Measurements from ENCODE around the gene NFRKB. TPM values are rescaled to one million over a fixed set of nuclear protein-coding genes. Genes with fewer than 3 reads are reported as not detected.
"Not testable (repeated sequence)": the region's sequence is repeated elsewhere in the genome, so short reads cannot be mapped to it uniquely, and the experiment has no call there.

NFRKB gene
- total RNA-seq, 4 donors from 2014 or later, result 48.0 to 91.6 (median 64.3) TPM

DNA sequence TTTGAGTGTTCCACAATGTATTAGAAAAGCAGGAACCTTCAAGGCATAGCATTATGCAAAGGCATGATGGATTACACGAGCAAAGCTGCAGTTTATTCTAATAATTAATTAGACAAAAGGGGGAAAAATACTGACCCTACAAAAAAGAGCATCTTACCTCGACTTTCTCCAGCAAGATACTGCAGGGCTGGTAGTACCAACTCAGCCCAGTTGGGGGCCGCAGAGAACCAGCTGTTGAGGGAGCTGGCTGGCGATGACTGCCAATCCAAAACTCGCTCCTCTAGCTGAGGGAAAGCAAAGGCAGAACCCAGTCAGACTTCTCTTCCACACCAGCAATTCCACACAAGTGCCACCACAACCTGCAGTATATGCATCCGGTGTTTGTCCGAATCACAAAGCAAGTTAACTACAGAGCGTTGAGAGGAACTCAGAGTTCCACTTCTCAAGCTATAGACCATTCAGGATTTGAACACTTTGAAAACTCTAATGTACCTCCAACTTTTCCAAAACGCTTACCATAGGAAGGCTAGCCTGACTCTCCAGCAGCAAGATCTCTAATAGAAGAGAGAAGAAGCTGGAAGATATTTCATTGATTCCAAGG is 13.7 kb downstream of the NFRKB start:
- Histone ChIP-seq H3K27ac (no peak overlapping the region), H3K4me1 (peaks cover 15 to 20% of the 10 kb centered on the region in 2 donors), H3K27me3 (no peaks in the 10 kb centered on the region), H3K9me3 (no peaks in the 10 kb centered on the region), H3K4me3 (replicated peaks in 1 of 3) (no peak overlapping the region), H3K36me3 (peaks cover 83 to 87% of the 10 kb centered on the region in 2 donors)
- WGBS, 2 donors, result 70 to 76% methylated on average over 9 of the region's 9 CpGs
- peak; percentile 55 to 65 for DNase-seq
- intact Hi-C loops (cut with DNase I), result no loop called here
- TF ChIP-seq POLR2A (IDR thresholded peaks at IDR 0.05), result no peak
- TF ChIP-seq CTCF (IDR thresholded peaks at IDR 0.05), result peak in 4 of 6 experiments; percentile 49 to 59 (median 52)

GRCh38 chr11:129880311-129880710 is 15.1 kb downstream of the NFRKB start:
- 93 to 95% methylated on average over 3 of the region's 3 CpGs for WGBS, 2 donors
- peaks cover 82 to 83% of the 10 kb centered on the region in 2 donors for H3K36me3 ChIP-seq
- intact Hi-C loops (cut with DNase I), result no loop called here
- H3K27ac ChIP-seq, result peak overlapping the region in 1 of 3 donors; percentile 83
- no peak for DNase-seq
- H3K4me3 ChIP-seq (replicated peaks in 1 of 3), result no peak overlapping the region
- no peaks in the 10 kb centered on the region for H3K9me3 ChIP-seq
- peaks cover 15 to 20% of the 10 kb centered on the region in 2 donors for H3K4me1 ChIP-seq
- H3K27me3 ChIP-seq, result no peaks in the 10 kb centered on the region
- TF ChIP-seq CTCF (IDR thresholded peaks at IDR 0.05), result no peak
- no peak for TF ChIP-seq POLR2A (IDR thresholded peaks at IDR 0.05)

DNA sequence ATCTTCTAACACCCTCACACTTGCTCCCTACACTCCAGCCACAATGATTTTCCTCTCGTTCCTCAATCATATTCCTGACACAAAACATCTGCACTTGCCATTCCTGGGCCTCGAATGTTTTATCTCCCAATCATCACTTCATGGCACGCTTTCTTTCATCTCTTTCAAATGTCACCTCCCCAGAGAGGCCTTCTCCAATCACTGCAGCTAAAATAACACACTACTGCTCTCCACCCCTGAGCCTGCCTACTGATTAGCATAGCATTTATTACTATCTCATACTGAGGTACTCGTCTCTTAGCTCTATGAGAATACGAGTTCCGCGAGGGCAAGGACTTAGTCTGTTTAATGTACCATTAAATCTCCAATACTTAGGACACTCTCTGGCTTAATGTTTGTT is 23.5 kb downstream of the NFRKB start:
- intact Hi-C loops (cut with DNase I), result no loop called here
- Histone ChIP-seq H3K27me3 (no peaks in the 10 kb centered on the region), H3K4me1 (peaks cover 6 to 8% of the 10 kb centered on the region in 2 donors), H3K9me3 (no peaks in the 10 kb centered on the region), H3K27ac (no peak overlapping the region), H3K4me3 (replicated peaks in 1 of 3) (no peak overlapping the region), H3K36me3 (peaks cover 82% of the 10 kb centered on the region in 2 donors)
- 87 to 89% methylated on average over 7 of the region's 7 CpGs for WGBS, 2 donors
- no peak for DNase-seq
- TF ChIP-seq POLR2A (IDR thresholded peaks at IDR 0.05) (no peak), CTCF (IDR thresholded peaks at IDR 0.05) (no peak)

GRCh38 chr11:129868626-129869025 is 26.8 kb downstream of the NFRKB start:
- H3K9me3 ChIP-seq; H3K27me3 ChIP-seq; intact Hi-C loops (cut with DNase I); DNase-seq; H3K4me3 ChIP-seq (replicated peaks in 1 of 3): not testable (repeated sequence)
- 91% methylated on average over 16 of the region's 16 CpGs for WGBS, 2 donors
- H3K36me3 ChIP-seq, result peaks cover 68 to 76% of the 10 kb centered on the region in 2 donors
- peaks cover 15 to 29% of the 10 kb centered on the region in 2 donors for H3K4me1 ChIP-seq
- peak overlapping the region in 1 of 3 donors; percentile 98 for H3K27ac ChIP-seq

DNA sequence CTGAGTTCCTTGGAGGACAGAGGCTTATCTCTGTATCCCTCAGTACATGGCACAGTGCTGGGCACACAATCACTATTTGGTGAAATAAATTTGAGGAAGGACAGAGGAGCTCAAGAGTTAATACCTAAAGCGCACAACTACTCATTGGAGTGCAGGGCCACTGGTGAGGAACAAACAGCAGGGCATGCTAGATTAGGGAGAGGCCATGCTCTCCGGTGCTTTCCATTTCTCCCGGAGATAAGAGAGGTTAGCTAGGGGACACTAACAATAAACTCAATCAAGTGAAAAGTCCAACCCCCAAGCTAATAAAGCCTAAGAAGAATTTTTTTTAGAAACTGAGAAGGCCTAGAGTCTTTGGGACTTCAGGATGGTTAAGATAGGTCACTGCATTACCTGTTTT is 29.1 kb downstream of the NFRKB start:
- Histone ChIP-seq H3K27me3 (no peaks in the 10 kb centered on the region), H3K36me3 (peaks cover 49 to 55% of the 10 kb centered on the region in 2 donors), H3K9me3 (no peaks in the 10 kb centered on the region), H3K4me3 (replicated peaks in 1 of 3) (no peak overlapping the region), H3K4me1 (peaks cover 22 to 38% of the 10 kb centered on the region in 2 donors), H3K27ac (peak overlapping the region; percentile 16 to 98 (median 79))
- DNase-seq, result peak; percentile 49 to 57
- 41 to 52% methylated on average over 3 of the region's 3 CpGs for WGBS, 2 donors
- intact Hi-C loops (cut with DNase I), result no loop called here
- TF ChIP-seq POLR2A (IDR thresholded peaks at IDR 0.05) (peak in 1 of 2 donors; percentile 39), CTCF (IDR thresholded peaks at IDR 0.05) (no peak)

Measured in thyroid gland (tissue), 4 donors.